HepG2 (cell line): ENCODE data around the gene DOCK3. TPM values are rescaled to one million over a fixed set of nuclear protein-coding genes. Genes with fewer than 3 reads are reported as not detected.

Source experiments
- ARID2 ChIP-seq: sonication (generic); formaldehyde crosslinking; IDR thresholded peaks from 2 replicates; pipeline ENCODE4 v1.8.1; 2022; ENCODE audit warnings: mild to moderate bottlenecking, missing genetic modification reagents, borderline replicate concordance
- ELF3 ChIP-seq: IDR thresholded peaks from 2 replicates; pipeline ENCODE4 v1.6.1; 2016; ENCODE audit warnings: missing genetic modification reagents, missing compliant biosample characterization
- FOXC1 ChIP-seq: sonication (generic); formaldehyde crosslinking; IDR thresholded peaks from 2 replicates; pipeline ENCODE4 v1.8.0; 2022; ENCODE audit warnings: mild to moderate bottlenecking, missing genetic modification reagents, borderline replicate concordance
- NFATC3 ChIP-seq: sonication (generic); formaldehyde crosslinking; IDR thresholded peaks from 2 replicates; pipeline ENCODE4 v1.5.1; 2020; ENCODE audit warnings: mild to moderate bottlenecking, missing genetic modification reagents
- NKX3-1 ChIP-seq: sonication (generic); formaldehyde crosslinking; IDR thresholded peaks from 2 replicates; pipeline ENCODE4 v1.5.0; 2020; ENCODE audit warnings: missing genetic modification reagents
- RBM22 ChIP-seq: fragments of 200-400 bp; formaldehyde crosslinking; optimal IDR thresholded peaks from 2 replicates; pipeline ENCODE3; 2017; ENCODE audit warnings: mild to moderate bottlenecking, low read length, moderate library complexity
- REL ChIP-seq: sonication (generic); formaldehyde crosslinking; conservative IDR thresholded peaks from 2 replicates; pipeline ENCODE4 v1.8.0; 2022; ENCODE audit warnings: mild to moderate bottlenecking, missing genetic modification reagents, moderate library complexity
- RELA ChIP-seq: sonication (generic); formaldehyde crosslinking; IDR thresholded peaks from 2 replicates; pipeline ENCODE4 v1.4.0; 2020; ENCODE audit warnings: missing genetic modification reagents
- SMC3 ChIP-seq: IDR thresholded peaks from 2 replicates; pipeline ENCODE4 v1.6.1; 2011; ENCODE audit warnings: low read length, improper control_type of control experiment
- TBL1XR1 ChIP-seq: fragments of 150-350 bp; IDR thresholded peaks from 2 replicates; pipeline ENCODE4 v1.6.1; 2014; ENCODE audit warnings: borderline replicate concordance, low read length; ENCODE audit not compliant: partially characterized antibody
- ZBTB2 ChIP-seq: sonication (generic); formaldehyde crosslinking; IDR thresholded peaks from 2 replicates; pipeline ENCODE4 v1.8.0; 2022; ENCODE audit warnings: low read depth, missing genetic modification reagents
- ZFP90 ChIP-seq: sonication (generic); formaldehyde crosslinking; IDR thresholded peaks from 2 replicates; pipeline ENCODE4 v1.8.0; 2022; ENCODE audit warnings: missing genetic modification reagents, mild to moderate bottlenecking, inconsistent platforms, borderline replicate concordance
- ZNF335 ChIP-seq: sonication (generic); formaldehyde crosslinking; IDR thresholded peaks from 2 replicates; pipeline ENCODE4 v1.4.0; 2020; ENCODE audit warnings: missing genetic modification reagents
- ZNF33A ChIP-seq: sonication (generic); formaldehyde crosslinking; IDR thresholded peaks from 2 replicates; pipeline ENCODE4 v1.5.1; 2020; ENCODE audit warnings: missing genetic modification reagents, mild to moderate bottlenecking, moderate library complexity, borderline replicate concordance
- ZNF510 ChIP-seq: sonication (generic); formaldehyde crosslinking; IDR thresholded peaks from 2 replicates; pipeline ENCODE4 v1.4.0; 2020; ENCODE audit warnings: low read depth, mild to moderate bottlenecking, missing genetic modification reagents
- ZNF563 ChIP-seq: sonication (generic); formaldehyde crosslinking; IDR thresholded peaks from 2 replicates; pipeline ENCODE4 v1.8.0; 2022; ENCODE audit warnings: mild to moderate bottlenecking, moderate library complexity, missing genetic modification reagents
- ZNF615 ChIP-seq: sonication (generic); formaldehyde crosslinking; IDR thresholded peaks from 2 replicates; pipeline ENCODE4 v1.5.0; 2020; ENCODE audit warnings: mild to moderate bottlenecking, missing genetic modification reagents, borderline replicate concordance
- ZNF619 ChIP-seq: sonication (generic); formaldehyde crosslinking; IDR thresholded peaks from 2 replicates; pipeline ENCODE4 v1.4.0; 2020; ENCODE audit warnings: mild to moderate bottlenecking, missing genetic modification reagents
- ZNF75D ChIP-seq: sonication (generic); formaldehyde crosslinking; IDR thresholded peaks from 2 replicates; pipeline ENCODE4 v1.8.1; 2023; ENCODE audit warnings: missing genetic modification reagents, mild to moderate bottlenecking, borderline replicate concordance
- ZNF781 ChIP-seq: sonication (generic); formaldehyde crosslinking; IDR thresholded peaks from 2 replicates; pipeline ENCODE4 v1.5.1; 2020; ENCODE audit warnings: borderline replicate concordance, mild to moderate bottlenecking, missing genetic modification reagents; ENCODE audit errors: not compliant biosample characterization
- ZSCAN5A ChIP-seq: sonication (generic); formaldehyde crosslinking; IDR thresholded peaks from 2 replicates; pipeline ENCODE4 v1.8.0; 2022; ENCODE audit warnings: mild to moderate bottlenecking, missing genetic modification reagents, borderline replicate concordance
- polyA plus RNA-seq, 8 experiments: library from polyadenylated mRNA; depleted of rRNA in 3 of 8; stranded (reverse) in 7 of 8; unstranded in 1 of 8; fragments of >200 nt; fragmentation: Illumina TruSeq in 4 of 8; extraction: Trizol in 4 of 8; gene quantifications; 2 replicates each; pipeline versions ENCODE4 v1.2.1 to v1.2.3, GENCODE V29; 2011 to 2016; ENCODE audit warnings: low read depth in 4 of 8, missing spikeins in 1 of 8, mixed read lengths in 1 of 8; ENCODE audit not compliant: insufficient read depth in 1 of 8
- total RNA-seq, 5 experiments: library from RNA; depleted of rRNA; stranded (reverse); fragments of >200 nt; fragmentation: Illumina TruSeq; extraction: Trizol; gene quantifications; 2 replicates each; pipeline ENCODE4 v1.2.3, GENCODE V29; 2016; ENCODE audit warnings: low read depth in 1 of 5
- TF ChIP-seq, protein P1 (sequence below): sonication (generic); formaldehyde crosslinking; conservative IDR thresholded peaks from 2 replicates; pipeline ENCODE4 v1.5.0; 2020; ENCODE audit warnings: missing genetic modification reagents
- TF ChIP-seq, protein P2 (sequence below): IDR thresholded peaks from 2 replicates; pipeline ENCODE4 v1.6.1; 2016; ENCODE audit warnings: low read depth

The DOCK3 gene
- total and polyA plus RNA-seq, 2 of the 13 experiments (the other 11 are each of a cell fraction or from before 2014, with no cell fraction given) = not detected

DNA sequence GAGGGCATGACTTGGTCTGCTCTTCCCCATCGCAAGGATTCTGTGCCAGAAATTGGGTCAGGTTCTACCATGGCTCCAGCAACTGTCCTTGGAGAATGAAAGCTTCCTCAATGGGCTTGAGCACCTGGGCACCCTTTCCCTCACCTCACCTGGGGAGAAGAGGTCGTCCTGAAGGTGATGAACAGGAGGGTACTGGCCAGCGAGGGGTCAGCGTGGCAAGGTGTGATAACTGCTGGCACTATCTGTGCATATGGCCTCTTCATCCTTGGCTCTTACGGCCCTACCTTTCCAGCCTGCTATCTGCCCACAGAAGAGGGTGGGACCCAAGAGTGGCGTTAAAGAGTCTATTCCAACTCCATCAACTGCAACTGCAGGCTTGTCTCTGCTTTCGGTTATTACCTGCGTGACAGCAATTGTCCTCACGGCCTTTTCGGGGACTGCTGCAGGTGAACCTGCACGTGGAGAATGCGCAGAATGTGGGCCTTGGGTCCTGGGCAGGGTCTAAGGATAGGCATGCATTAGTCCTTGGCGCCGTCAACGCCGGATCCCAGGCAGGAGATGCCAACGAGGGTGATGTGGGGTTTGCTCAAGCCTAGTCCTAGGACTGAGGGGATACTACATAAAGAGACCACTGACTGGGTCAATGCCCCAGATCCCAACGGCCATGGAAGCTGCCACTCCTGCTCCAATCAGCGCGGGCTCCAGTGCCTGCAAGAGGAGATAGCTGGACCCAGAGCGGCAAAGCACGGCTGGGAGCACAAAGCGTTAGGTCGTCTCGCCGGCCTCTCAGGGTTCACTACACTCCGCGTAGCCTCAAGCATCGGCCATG, 715.7 kb downstream of the DOCK3 start (continued):
- TF ChIP-seq NFATC3 (CRISPR knock-in tag) = no peak
- 0 out of 2 replicates have a peak, but pooled peaks have one; percentile 76 for TF ChIP-seq ARID2 (CRISPR knock-in tag)
- TF ChIP-seq SMC3 = peak; percentile 33; the same call in 1 of the 2 replicates
- TF ChIP-seq ZFP90 (CRISPR knock-in tag) = 0 out of 2 replicates have a peak, but pooled peaks have one; percentile 56
- no peak for TF ChIP-seq ELF3
- TF ChIP-seq, protein P1, sequence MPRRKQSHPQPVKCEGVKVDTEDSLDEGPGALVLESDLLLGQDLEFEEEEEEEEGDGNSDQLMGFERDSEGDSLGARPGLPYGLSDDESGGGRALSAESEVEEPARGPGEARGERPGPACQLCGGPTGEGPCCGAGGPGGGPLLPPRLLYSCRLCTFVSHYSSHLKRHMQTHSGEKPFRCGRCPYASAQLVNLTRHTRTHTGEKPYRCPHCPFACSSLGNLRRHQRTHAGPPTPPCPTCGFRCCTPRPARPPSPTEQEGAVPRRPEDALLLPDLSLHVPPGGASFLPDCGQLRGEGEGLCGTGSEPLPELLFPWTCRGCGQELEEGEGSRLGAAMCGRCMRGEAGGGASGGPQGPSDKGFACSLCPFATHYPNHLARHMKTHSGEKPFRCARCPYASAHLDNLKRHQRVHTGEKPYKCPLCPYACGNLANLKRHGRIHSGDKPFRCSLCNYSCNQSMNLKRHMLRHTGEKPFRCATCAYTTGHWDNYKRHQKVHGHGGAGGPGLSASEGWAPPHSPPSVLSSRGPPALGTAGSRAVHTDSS = no peak
- TF ChIP-seq ZNF619 = peak; percentile 60; the same call in 1 of the 2 replicates
- TF ChIP-seq ZNF781 (CRISPR knock-in tag) = peak; percentile 50
- TF ChIP-seq ZBTB2 (CRISPR knock-in tag) = peak; percentile 10; the same call in 1 of the 2 replicates
- TF ChIP-seq ZNF563 = 0 out of 2 replicates have a peak, but pooled peaks have one; percentile 8
- 0 out of 2 replicates have a peak, but pooled peaks have one; percentile 47 for TF ChIP-seq ZNF75D
- no peak for TF ChIP-seq TBL1XR1
- TF ChIP-seq REL (CRISPR knock-in tag) = 0 out of 2 replicates have a peak, but pooled peaks have one; percentile 34
- 0 out of 2 replicates have a peak, but pooled peaks have one; percentile 26 for TF ChIP-seq ZNF335 (CRISPR knock-in tag)
- TF ChIP-seq RELA (CRISPR knock-in tag) = no peak
- peak; percentile 39; the same call in 1 of the 2 replicates for TF ChIP-seq ZNF510 (CRISPR knock-in tag)
- TF ChIP-seq RBM22 = peak; percentile 20
- peak; percentile 92 for TF ChIP-seq FOXC1 (CRISPR knock-in tag)
- TF ChIP-seq, protein P2, sequence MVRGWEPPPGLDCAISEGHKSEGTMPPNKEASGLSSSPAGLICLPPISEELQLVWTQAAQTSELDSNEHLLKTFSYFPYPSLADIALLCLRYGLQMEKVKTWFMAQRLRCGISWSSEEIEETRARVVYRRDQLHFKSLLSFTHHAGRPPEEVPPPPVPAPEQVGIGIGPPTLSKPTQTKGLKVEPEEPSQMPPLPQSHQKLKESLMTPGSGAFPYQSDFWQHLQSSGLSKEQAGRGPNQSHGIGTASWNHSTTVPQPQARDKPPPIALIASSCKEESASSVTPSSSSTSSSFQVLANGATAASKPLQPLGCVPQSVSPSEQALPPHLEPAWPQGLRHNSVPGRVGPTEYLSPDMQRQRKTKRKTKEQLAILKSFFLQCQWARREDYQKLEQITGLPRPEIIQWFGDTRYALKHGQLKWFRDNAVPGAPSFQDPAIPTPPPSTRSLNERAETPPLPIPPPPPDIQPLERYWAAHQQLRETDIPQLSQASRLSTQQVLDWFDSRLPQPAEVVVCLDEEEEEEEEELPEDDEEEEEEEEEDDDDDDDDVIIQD (CRISPR knock-in tag) = no peak
- 0 out of 2 replicates have a peak, but pooled peaks have one; percentile 77 for TF ChIP-seq ZNF615 (CRISPR knock-in tag)
- no peak for TF ChIP-seq ZSCAN5A (CRISPR knock-in tag)
- TF ChIP-seq ZNF33A (CRISPR knock-in tag) = no peak
- peak; percentile 46; the same call in 1 of the 2 replicates for TF ChIP-seq NKX3-1
